Tibial nerve (tissue), 3 donors: ENCODE measurements around the gene CLGN.

Experiments used
- CTCF ChIP-seq, 5 experiments: fragments of 200-600 bp in 3 of 5; fragments of 450-650 bp in 2 of 5; sonication (generic) in 3 of 5; IDR thresholded peaks; one replicate each; pipeline ENCODE4 v1.5.1; 2016 to 2019; ENCODE audit warnings: antibody characterized with exemption in 5 of 5, mild to moderate bottlenecking in 3 of 5, moderate library complexity in 2 of 5
- POLR2A ChIP-seq, 2 donors: fragments of 450-650 bp; IDR thresholded peaks; one replicate each; pipeline ENCODE4 v1.6.1; 2017; ENCODE audit warnings: antibody characterized with exemption in 2 of 2, mild to moderate bottlenecking in 2 of 2, moderate library complexity in 2 of 2

DNA sequence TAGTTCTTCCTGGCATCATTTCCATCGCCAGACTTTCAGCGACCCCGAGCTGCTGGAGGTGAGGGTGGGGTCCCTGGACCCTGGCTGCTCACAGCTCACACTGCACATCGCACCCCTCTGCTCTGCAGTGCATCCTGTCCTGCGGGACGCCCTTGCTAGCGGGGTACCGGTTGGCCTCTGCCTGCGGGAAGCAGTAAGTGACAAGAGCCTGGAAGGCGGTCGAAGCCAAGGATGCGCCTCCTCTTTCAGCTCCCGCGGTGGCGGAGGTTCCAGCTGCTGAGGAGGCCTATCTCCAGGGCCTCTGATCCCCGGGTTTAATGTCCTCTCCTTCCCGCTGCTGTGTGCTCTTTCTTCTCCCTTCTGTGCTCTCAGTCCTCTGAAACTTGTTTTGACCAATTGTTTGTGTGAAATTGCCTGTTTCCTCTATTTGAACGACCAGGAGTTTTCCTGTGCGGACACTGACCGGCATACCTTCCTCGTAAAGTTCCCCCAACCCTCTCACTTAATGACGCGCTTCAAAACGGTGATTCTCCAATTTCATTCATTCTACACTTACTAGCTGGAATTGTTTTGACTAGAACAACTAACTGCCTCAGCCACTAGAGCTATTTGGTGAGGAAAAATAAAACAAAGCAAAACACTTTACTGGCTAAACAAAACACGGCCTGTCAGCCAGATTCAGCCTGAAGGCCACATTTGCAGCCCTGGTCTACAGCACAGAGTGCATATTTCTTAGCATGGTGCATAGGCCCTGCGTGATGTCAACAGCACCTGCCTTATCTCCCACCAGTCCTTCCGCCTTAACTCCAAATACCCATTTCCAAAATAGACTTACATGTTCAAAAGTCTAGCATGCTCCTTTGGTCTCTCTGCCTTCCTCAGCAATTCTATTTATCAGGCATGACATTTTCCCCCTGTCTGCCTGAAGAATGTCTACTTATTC lies 42.6 kb upstream of the CLGN start:
- TF ChIP-seq CTCF (IDR thresholded peaks at IDR 0.05) (no peak), POLR2A (IDR thresholded peaks at IDR 0.05) (no peak)
